HCT116 (cell line): Measurements from ENCODE around the gene GNS. TPM values are rescaled to one million over a fixed set of nuclear protein-coding genes. Genes with fewer than 3 reads are reported as not detected.
A peak's percentile ranks its signal among the peaks of the same experiment; 100 is the strongest.

Experiments
- ATAC-seq: fragments of 200-7000 bp; cut with Tn5 transposase; 2 replicates; pipeline ENCODE4 v1.9.1; 2020; ENCODE audit warnings: mild to moderate bottlenecking, moderate library complexity
- BruUV-seq: library from RNA; stranded (reverse); fragments of 400-500 nt; replicated peaks from 2 replicates; lab custom pipeline; 2021; lab: Mats Ljungman, UMichigan
- CTCF ChIA-PET: fragments of 300-600 bp; sonication (Branson Sonifier 250); formaldehyde crosslinking; loops from one replicate; lab custom pipeline; 2021; ENCODE audit warnings: antibody characterized with exemption; lab: Charles Lee
- POLR2A ChIA-PET: fragments of 300-600, 350-600 bp; sonication (Branson Sonifier 250); formaldehyde crosslinking; loops from one replicate; lab custom pipeline; 2021; ENCODE audit warnings: antibody characterized with exemption; lab: Charles Lee
- RAD21 ChIA-PET, 2 experiments: fragments of 300-600 bp; sonication (Branson Sonifier 250); formaldehyde crosslinking; loops; one replicate each; lab custom pipeline; 2023; ENCODE audit warnings: low total read pairs in 2 of 2; ENCODE audit not compliant: uncharacterized antibody in 2 of 2, unreplicated experiment in 2 of 2, low non-redundant PET in 1 of 2; lab: Charles Lee
- DNase-seq: peaks from one replicate; pipeline ENCODE4 v3.0.0-alpha.2; 2010; ENCODE audit warnings: low read depth, low spot score
- H2AFZ ChIP-seq: fragments of 200-600 bp; shearing (Covaris generic), sonication (generic); 2 replicates; pipeline ENCODE4 v1.6.1; 2017; ENCODE audit warnings: low read depth, mixed run types, mixed read lengths, antibody characterized with exemption, low read length; ENCODE audit not compliant: poor library complexity, severe bottlenecking
- H3K27ac ChIP-seq: 2 replicates; pipeline ENCODE4 v1.5.1; 2012; ENCODE audit warnings: low read depth, low read length
- H3K27me3 ChIP-seq: fragments of 200-600 bp; sonication (generic); 2 replicates; pipeline ENCODE4 v1.6.1; 2016; ENCODE audit warnings: mixed run types, low read length, mixed read lengths; ENCODE audit not compliant: insufficient read depth
- H3K36me3 ChIP-seq, 2 experiments: fragments of 200-500 bp in 1 of 2; fragments of 200-600 bp in 1 of 2; sonication (Bioruptor generic) in 1 of 2; sonication (generic) in 1 of 2; 2 replicates each; pipeline versions ENCODE4 v1.5.1 to v1.6.1; 2014 to 2016; ENCODE audit warnings: low read length in 2 of 2, inconsistent platforms in 1 of 2, mixed read lengths in 1 of 2, mixed run types in 1 of 2; ENCODE audit not compliant: insufficient read depth in 2 of 2, control insufficient read depth in 1 of 2
- H3K4me1 ChIP-seq, 2 experiments: fragments of 200-600 bp in 1 of 2; sonication (generic) in 1 of 2; 2 replicates each; pipeline versions ENCODE4 v1.5.1 to v1.6.1; 2012 to 2017; ENCODE audit warnings: low read length in 2 of 2, inconsistent platforms in 1 of 2, mild to moderate bottlenecking in 1 of 2, mixed read lengths in 1 of 2, mixed run types in 1 of 2, moderate library complexity in 1 of 2; ENCODE audit not compliant: insufficient read depth in 2 of 2, control insufficient read depth in 1 of 2
- H3K4me2 ChIP-seq: fragments of 200-600 bp; sonication (generic); 2 replicates; pipeline ENCODE4 v1.6.1; 2017; ENCODE audit warnings: mixed run types, low read length, mixed read lengths
- H3K4me3 ChIP-seq, 2 experiments: fragments of 200-600 bp in 1 of 2; sonication (generic) in 1 of 2; replicated peaks in 1 of 2; 2 replicates each; pipeline ENCODE4 v1.5.1; 2011 to 2016; ENCODE audit warnings: low read length in 2 of 2, control low read depth in 1 of 2, low read depth in 1 of 2, mild to moderate bottlenecking in 1 of 2, mixed read lengths in 1 of 2, mixed run types in 1 of 2
- H3K79me2 ChIP-seq: fragments of 200-600 bp; sonication (generic); 2 replicates; pipeline ENCODE4 v1.6.1; 2017; ENCODE audit warnings: mild to moderate bottlenecking, mixed run types, low read length, moderate library complexity, mixed read lengths; ENCODE audit not compliant: insufficient read depth
- H3K9ac ChIP-seq: fragments of 200-600 bp; sonication (generic); 2 replicates; pipeline ENCODE4 v1.6.1; 2016; ENCODE audit warnings: low read length, mixed read lengths
- H3K9me2 ChIP-seq: fragments of 200-600 bp; sonication (generic), shearing (Covaris generic); 2 replicates; pipeline ENCODE4 v1.6.1; 2017; ENCODE audit warnings: mixed run types, mild to moderate bottlenecking, moderate library complexity; ENCODE audit not compliant: insufficient read depth
- H3K9me3 ChIP-seq, 2 experiments: fragments of 200-500 bp in 1 of 2; fragments of 200-600 bp in 1 of 2; sonication (Bioruptor generic) in 1 of 2; sonication (generic) in 1 of 2; 2 replicates each; pipeline ENCODE4 v1.6.1; 2014 to 2017; ENCODE audit warnings: low read length in 2 of 2, mixed read lengths in 2 of 2, inconsistent platforms in 1 of 2, low read depth in 1 of 2, mild to moderate bottlenecking in 1 of 2, mixed run types in 1 of 2, moderate library complexity in 1 of 2; ENCODE audit not compliant: control insufficient read depth in 1 of 2, insufficient read depth in 1 of 2
- H4K20me1 ChIP-seq: fragments of 200-600 bp; sonication (generic), shearing (Covaris generic); 2 replicates; pipeline ENCODE4 v1.6.1; 2017; ENCODE audit warnings: mixed run types, mild to moderate bottlenecking, moderate library complexity; ENCODE audit not compliant: insufficient read depth
- CBX3 ChIP-seq: IDR thresholded peaks from 2 replicates; pipeline ENCODE4 v1.6.1; 2012; ENCODE audit warnings: low read depth
- CEBPB ChIP-seq: IDR thresholded peaks from 2 replicates; pipeline ENCODE4 v1.6.1; 2012; ENCODE audit warnings: low read depth
- EGR1 ChIP-seq: IDR thresholded peaks from 2 replicates; pipeline ENCODE4 v1.6.1; 2012; ENCODE audit warnings: low read depth
- ELF1 ChIP-seq: IDR thresholded peaks from 2 replicates; pipeline ENCODE4 v1.6.1; 2012; ENCODE audit warnings: low read depth, borderline replicate concordance
- EZH2phosphoT487 ChIP-seq: fragments of 200-600 bp; IDR thresholded peaks from 2 replicates; pipeline ENCODE4 v1.6.1; 2018; ENCODE audit warnings: antibody characterized with exemption, borderline replicate concordance
- FOSL1 ChIP-seq: IDR thresholded peaks from 2 replicates; pipeline ENCODE4 v1.6.1; 2012; ENCODE audit warnings: low read depth
- JUND ChIP-seq: IDR thresholded peaks from 2 replicates; pipeline ENCODE4 v1.6.1; 2012
- POLR2A ChIP-seq: IDR thresholded peaks from 2 replicates; pipeline ENCODE4 v1.7.0; 2011; ENCODE audit warnings: borderline replicate concordance; ENCODE audit not compliant: insufficient read depth, insufficient read length; ENCODE audit errors: extremely low read depth
- POLR2AphosphoS5 ChIP-seq: IDR thresholded peaks from 2 replicates; pipeline ENCODE4 v1.6.1; 2011; ENCODE audit warnings: mild to moderate bottlenecking, low read depth, low read length, moderate library complexity
- RAD21 ChIP-seq: IDR thresholded peaks from 2 replicates; pipeline ENCODE4 v1.6.1; 2012; ENCODE audit warnings: low read depth, mild to moderate bottlenecking
- SIN3A ChIP-seq: IDR thresholded peaks from 2 replicates; pipeline ENCODE4 v1.6.1; 2012; ENCODE audit warnings: low read depth
- SP1 ChIP-seq: IDR thresholded peaks from 2 replicates; pipeline ENCODE4 v1.6.1; 2012; ENCODE audit warnings: low read depth
- SRF ChIP-seq: IDR thresholded peaks from 2 replicates; pipeline ENCODE4 v1.6.1; 2012; ENCODE audit warnings: low read depth
- TCF7L2 ChIP-seq: IDR thresholded peaks from 2 replicates; pipeline ENCODE4 v1.7.0; 2011; ENCODE audit warnings: borderline replicate concordance, inconsistent platforms; ENCODE audit not compliant: insufficient read depth, insufficient read length; ENCODE audit errors: extremely low read depth
- YY1 ChIP-seq: IDR thresholded peaks from 2 replicates; pipeline ENCODE4 v1.6.1; 2011; ENCODE audit warnings: low read length, low read depth, moderate library complexity, mild to moderate bottlenecking; ENCODE audit not compliant: insufficient replicate concordance; ENCODE audit errors: extremely low read depth
- ZFX ChIP-seq: fragments of 450-650 bp; IDR thresholded peaks from 2 replicates; pipeline ENCODE4 v1.6.1; 2017
- intact Hi-C: fragments of 100-400 bp; cut with micrococcal nuclease; formaldehyde crosslinking; loops from 2 replicates; pipeline ENCODE4 v1.10.0; 2022
- total RNA-seq: library from RNA; stranded (reverse); gene quantifications from one replicate; pipeline ENCODE4 v1.2.1, GENCODE V29; 2021; ENCODE audit not compliant: unreplicated experiment
- TF ChIP-seq, protein P1 (sequence below): IDR thresholded peaks from 2 replicates; pipeline ENCODE4 v1.6.1; 2012
- TF ChIP-seq, protein P2 (sequence below): IDR thresholded peaks from 2 replicates; pipeline ENCODE4 v1.6.1; 2012
- TF ChIP-seq, protein P3 (sequence below): IDR thresholded peaks from 2 replicates; pipeline ENCODE4 v1.6.1; 2011; ENCODE audit warnings: mild to moderate bottlenecking, low read length, moderate library complexity; ENCODE audit not compliant: insufficient replicate concordance; ENCODE audit errors: extremely low read depth
- TF ChIP-seq, protein P4 (sequence below): IDR thresholded peaks from 2 replicates; pipeline ENCODE4 v1.6.1; 2012; ENCODE audit warnings: low read depth

GNS gene
- total RNA-seq, 1 experiment from 2014 or later: 45.7 TPM

DNA sequence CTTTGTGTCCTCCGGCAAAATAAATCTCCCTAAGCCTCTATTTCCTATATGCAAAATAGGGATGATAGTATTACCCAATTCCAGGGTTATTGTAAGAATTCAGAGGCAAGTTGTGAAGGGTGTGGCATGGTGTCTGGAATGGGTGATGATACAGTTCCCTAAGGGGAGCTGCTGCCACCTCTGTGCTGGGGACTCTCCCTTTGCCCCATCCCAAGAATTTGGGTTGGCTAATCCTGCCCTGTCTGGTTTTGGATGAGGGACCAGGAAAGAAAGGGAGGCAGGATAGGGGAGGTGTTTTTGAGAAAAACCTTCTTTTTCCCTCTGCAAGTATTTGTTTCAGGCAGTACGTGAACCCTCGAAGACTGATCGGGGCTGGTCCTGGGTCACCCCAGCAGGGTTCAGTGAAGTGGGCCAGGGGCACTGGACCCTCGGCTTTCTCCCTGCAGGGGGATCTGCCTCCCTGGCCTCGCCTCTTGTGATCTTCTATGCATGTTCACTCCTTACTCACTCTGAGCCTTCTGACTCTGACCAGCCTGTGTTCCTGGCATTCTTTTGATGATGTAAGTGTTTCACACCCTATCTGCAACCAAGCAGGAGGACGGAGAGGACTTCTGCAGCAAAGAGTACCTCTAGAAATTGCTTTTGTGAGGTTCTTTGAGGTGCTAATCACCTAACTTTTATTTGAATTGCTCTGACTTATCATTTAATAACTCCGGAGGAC lies 88.1 kb downstream of the GNS start:
- H3K9ac ChIP-seq: peak overlapping the region; percentile 47
- POLR2A ChIA-PET: interaction anchor here (1.3 kb wide), 1 partner anchor 9 kb away, joined by 4 read pairs; no protein-coding TSS in a partner anchor
- TSS peak; percentile 76 for BruUV-seq
- no peaks in the 10 kb centered on the region for H3K9me2 ChIP-seq
- peak overlapping the region; percentile 80 for H3K27ac ChIP-seq
- CTCF ChIA-PET: no interaction called here
- H3K36me3 ChIP-seq: no peaks in the 10 kb centered on the region
- no peaks in the 10 kb centered on the region for H3K27me3 ChIP-seq
- DNase-seq: peak; percentile 59
- peak overlapping the region; percentile 76 for H3K4me2 ChIP-seq
- RAD21 ChIA-PET: no interaction called here
- peaks cover 75 to 89% of the 10 kb centered on the region in 2 experiments for H3K4me1 ChIP-seq
- peak overlapping the region in 1 of 2 experiments; percentile 29; a peak in 2 of 4 replicates for H3K4me3 ChIP-seq
- H2AFZ ChIP-seq: no peak overlapping the region
- ATAC-seq: peak; percentile 67
- no peaks in the 10 kb centered on the region for H3K9me3 ChIP-seq
- intact Hi-C loops: loop anchor here (5.0 kb wide), 1 partner anchor 44 kb away; no protein-coding TSS in a partner anchor
- H3K79me2 ChIP-seq: peaks cover 85% of the 10 kb centered on the region
- no peaks in the 10 kb centered on the region; the same call in 1 of the 2 replicates for H4K20me1 ChIP-seq
- TF ChIP-seq JUND (no peak), SIN3A (no peak), RAD21 (no peak), CBX3 (peak; percentile 68), TCF7L2 (no peak), ELF1 (no peak), YY1 (peak; percentile 28), SRF (no peak), FOSL1 (no peak), ZFX (no peak), CEBPB (no peak; the same call in 1 of the 2 replicates), EGR1 (no peak), SP1 (peak; percentile 46; the same call in 1 of the 2 replicates), POLR2A (no peak), POLR2AphosphoS5 (peak; percentile 57; the same call in 1 of the 2 replicates), EZH2phosphoT487 (no peak)
- TF ChIP-seq, protein P1, sequence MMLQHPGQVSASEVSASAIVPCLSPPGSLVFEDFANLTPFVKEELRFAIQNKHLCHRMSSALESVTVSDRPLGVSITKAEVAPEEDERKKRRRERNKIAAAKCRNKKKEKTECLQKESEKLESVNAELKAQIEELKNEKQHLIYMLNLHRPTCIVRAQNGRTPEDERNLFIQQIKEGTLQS: no peak
- TF ChIP-seq, protein P2, sequence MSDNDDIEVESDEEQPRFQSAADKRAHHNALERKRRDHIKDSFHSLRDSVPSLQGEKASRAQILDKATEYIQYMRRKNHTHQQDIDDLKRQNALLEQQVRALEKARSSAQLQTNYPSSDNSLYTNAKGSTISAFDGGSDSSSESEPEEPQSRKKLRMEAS: peak; percentile 79
- TF ChIP-seq, protein P3, sequence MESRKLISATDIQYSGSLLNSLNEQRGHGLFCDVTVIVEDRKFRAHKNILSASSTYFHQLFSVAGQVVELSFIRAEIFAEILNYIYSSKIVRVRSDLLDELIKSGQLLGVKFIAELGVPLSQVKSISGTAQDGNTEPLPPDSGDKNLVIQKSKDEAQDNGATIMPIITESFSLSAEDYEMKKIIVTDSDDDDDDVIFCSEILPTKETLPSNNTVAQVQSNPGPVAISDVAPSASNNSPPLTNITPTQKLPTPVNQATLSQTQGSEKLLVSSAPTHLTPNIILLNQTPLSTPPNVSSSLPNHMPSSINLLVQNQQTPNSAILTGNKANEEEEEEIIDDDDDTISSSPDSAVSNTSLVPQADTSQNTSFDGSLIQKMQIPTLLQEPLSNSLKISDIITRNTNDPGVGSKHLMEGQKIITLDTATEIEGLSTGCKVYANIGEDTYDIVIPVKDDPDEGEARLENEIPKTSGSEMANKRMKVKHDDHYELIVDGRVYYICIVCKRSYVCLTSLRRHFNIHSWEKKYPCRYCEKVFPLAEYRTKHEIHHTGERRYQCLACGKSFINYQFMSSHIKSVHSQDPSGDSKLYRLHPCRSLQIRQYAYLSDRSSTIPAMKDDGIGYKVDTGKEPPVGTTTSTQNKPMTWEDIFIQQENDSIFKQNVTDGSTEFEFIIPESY: no peak
- TF ChIP-seq, protein P4, sequence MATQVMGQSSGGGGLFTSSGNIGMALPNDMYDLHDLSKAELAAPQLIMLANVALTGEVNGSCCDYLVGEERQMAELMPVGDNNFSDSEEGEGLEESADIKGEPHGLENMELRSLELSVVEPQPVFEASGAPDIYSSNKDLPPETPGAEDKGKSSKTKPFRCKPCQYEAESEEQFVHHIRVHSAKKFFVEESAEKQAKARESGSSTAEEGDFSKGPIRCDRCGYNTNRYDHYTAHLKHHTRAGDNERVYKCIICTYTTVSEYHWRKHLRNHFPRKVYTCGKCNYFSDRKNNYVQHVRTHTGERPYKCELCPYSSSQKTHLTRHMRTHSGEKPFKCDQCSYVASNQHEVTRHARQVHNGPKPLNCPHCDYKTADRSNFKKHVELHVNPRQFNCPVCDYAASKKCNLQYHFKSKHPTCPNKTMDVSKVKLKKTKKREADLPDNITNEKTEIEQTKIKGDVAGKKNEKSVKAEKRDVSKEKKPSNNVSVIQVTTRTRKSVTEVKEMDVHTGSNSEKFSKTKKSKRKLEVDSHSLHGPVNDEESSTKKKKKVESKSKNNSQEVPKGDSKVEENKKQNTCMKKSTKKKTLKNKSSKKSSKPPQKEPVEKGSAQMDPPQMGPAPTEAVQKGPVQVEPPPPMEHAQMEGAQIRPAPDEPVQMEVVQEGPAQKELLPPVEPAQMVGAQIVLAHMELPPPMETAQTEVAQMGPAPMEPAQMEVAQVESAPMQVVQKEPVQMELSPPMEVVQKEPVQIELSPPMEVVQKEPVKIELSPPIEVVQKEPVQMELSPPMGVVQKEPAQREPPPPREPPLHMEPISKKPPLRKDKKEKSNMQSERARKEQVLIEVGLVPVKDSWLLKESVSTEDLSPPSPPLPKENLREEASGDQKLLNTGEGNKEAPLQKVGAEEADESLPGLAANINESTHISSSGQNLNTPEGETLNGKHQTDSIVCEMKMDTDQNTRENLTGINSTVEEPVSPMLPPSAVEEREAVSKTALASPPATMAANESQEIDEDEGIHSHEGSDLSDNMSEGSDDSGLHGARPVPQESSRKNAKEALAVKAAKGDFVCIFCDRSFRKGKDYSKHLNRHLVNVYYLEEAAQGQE: no peak
